Mesodermal cell (in vitro differentiated cells): ENCODE results near the gene ASB16.

ENCODE experiments used
- H3K27ac ChIP-seq: 2 replicates; pipeline ENCODE4 v1.7.0; 2013; ENCODE audit warnings: mild to moderate bottlenecking, low read depth, low read length, moderate library complexity; ENCODE audit not compliant: severe bottlenecking
- H3K36me3 ChIP-seq: 2 replicates; pipeline ENCODE4 v1.7.1; 2013; ENCODE audit warnings: mild to moderate bottlenecking, low read length, moderate library complexity; ENCODE audit not compliant: control insufficient read depth, insufficient read depth
- H3K4me1 ChIP-seq: one replicate; pipeline ENCODE4 v1.7.1; 2013; ENCODE audit warnings: mild to moderate bottlenecking, low read length; ENCODE audit not compliant: insufficient read depth, control insufficient read depth, poor library complexity, severe bottlenecking
- H3K4me3 ChIP-seq: 2 replicates; pipeline ENCODE4 v1.7.0; 2013; ENCODE audit warnings: low read length, control low read depth, mild to moderate bottlenecking; ENCODE audit not compliant: insufficient read depth, poor library complexity, severe bottlenecking; ENCODE audit errors: extremely low read depth
- H3K9me3 ChIP-seq: 2 replicates; pipeline ENCODE4 v1.7.1; 2013; ENCODE audit warnings: mild to moderate bottlenecking, low read length, moderate library complexity; ENCODE audit not compliant: control insufficient read depth
- WGBS, 2 experiments: methylation state at CpG; one replicate each; pipeline ENCODE4 v1.1.5; 2013; ENCODE audit warnings: missing lambda C conversion rate in 2 of 2; ENCODE audit not compliant: insufficient coverage in 2 of 2; 5-methylcytosine and 5-hydroxymethylcytosine counted together

The ASB16 gene

DNA sequence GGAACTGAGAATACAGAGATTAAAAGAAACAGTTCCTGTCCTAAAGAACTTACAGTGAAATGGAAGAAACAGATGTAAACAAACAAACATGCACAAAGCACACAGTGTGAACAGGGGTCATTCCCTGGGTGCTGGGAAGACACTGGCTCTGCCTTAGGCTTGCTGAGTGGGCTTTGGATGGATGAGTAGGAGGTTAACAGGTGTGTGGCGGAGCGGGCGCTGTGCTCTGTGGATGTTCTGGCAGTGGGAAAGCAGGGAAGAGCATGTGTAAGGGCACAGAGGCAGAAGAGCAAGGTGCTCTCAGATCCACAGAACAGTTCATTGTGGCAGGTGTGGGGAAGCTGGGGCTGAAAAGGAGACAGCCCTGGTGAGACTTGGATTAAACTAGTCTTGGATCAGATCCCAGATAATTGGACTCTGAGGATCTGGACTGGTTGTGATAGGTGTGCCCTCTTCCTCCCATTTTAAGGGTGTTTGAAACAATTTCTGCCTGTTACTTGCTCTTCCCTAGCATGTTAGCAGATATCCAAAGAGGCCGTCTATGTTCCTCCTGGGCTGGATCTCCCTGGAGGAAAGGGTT lies 20.7 kb upstream of the ASB16 start:
- 94 to 100% methylated on average over 3 of the region's 4 CpGs for whole genome bisulfite sequencing, 2 experiments

DNA sequence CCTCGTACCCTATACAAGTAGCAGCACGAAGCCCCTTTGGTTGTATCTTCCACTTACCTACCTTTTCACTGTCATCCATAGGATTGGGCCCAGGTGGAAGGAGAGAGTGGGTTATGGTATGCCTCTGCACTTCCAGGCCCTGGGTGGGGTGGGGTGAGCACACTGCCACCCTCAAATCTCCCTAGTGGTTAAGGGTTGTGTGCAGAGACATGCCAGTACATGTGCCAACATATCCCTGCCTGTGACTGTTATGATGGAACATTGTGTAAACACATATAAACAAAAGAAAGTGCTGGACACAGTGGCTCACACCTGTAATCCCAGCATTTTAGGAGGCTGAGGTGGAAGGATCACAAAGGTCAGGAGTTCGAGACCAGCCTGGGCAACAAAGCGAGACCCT lies 17.6 kb upstream of the ASB16 start:
- WGBS, 2 experiments, result 100% methylated on average over 2 of the region's 4 CpGs; no CpG with 5 or more reads in 1 of the 2 experiments

More for the DNA sequence above, 20.7 kb upstream of the ASB16 start:
- H3K36me3 ChIP-seq, result peaks cover 86% of the 10 kb centered on the region
- no peaks in the 10 kb centered on the region for H3K9me3 ChIP-seq
- H3K27ac ChIP-seq, result no peak overlapping the region
- H3K4me1 ChIP-seq, result peaks cover 13% of the 10 kb centered on the region
- H3K4me3 ChIP-seq, result no peak overlapping the region

DNA sequence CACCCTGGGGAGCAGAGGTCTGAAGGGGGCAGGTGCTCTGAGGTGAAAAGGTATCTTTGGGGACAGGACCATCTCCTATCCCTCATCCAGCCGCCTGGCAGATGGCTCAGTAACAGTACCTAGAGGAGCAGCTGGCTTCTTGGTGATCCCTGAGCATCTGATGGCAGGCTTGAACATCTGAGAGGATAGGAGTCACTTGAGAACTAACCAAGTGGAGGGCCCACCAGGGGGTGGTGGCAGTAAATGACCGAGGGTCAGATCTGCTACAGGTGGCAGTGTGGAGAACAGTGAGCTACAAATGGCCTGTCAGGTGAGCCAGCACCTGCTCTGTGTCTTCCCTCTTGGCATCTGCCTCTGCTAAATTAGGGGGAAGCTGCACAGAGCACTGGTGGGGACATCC lies 15.0 kb upstream of the ASB16 start:
- Histone ChIP-seq H3K27ac (no peak overlapping the region), H3K4me3 (no peak overlapping the region), H3K4me1 (peaks cover 6% of the 10 kb centered on the region), H3K9me3 (no peaks in the 10 kb centered on the region), H3K36me3 (peaks cover 73% of the 10 kb centered on the region)
- WGBS, 2 experiments, result 93 to 100% methylated on average over 2 of the region's 2 CpGs

More for the DNA sequence above, 17.6 kb upstream of the ASB16 start:
- Histone ChIP-seq H3K4me3 (no peak overlapping the region), H3K27ac (no peak overlapping the region), H3K4me1 (no peaks in the 10 kb centered on the region), H3K9me3 (no peaks in the 10 kb centered on the region), H3K36me3 (peaks cover 72% of the 10 kb centered on the region)

DNA sequence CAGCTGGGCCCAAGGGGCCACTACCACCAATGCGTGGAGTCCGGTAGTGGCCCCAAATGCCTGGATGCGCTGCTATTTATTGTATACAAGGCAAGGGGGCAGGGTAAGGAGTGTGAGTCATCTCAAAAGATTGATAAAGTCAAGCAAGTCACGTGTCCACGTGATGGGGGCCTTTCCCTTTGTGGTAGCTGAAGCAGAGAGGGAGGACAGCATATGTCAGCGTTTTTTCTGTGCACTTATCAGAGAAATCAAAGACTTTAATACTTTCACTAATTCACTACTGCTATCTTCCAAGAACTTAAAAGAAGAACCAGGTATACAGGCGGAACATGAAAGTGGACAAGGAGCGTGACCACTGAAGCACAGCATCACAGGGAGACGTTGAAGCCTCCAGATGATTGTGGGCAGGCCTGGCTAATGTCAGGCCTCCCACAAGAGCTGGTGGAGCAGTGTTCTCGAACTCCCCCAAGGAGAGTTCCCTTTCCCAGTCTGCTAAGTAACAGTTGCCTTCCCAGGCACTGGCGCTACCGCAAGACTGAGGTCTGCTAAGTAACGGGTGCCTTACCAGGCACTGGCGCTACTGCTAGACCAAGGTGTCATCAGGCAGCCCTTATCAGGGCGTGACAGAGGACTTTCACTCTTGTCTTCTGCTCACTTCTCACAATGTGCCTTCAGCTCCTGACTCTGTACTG lies 10.8 kb upstream of the ASB16 start:
- Histone ChIP-seq H3K9me3 (no peaks in the 10 kb centered on the region), H3K4me1 (peaks cover 6% of the 10 kb centered on the region), H3K4me3 (no peak overlapping the region), H3K36me3 (peaks cover 74% of the 10 kb centered on the region), H3K27ac (peak overlapping the region; percentile 49)
- WGBS, 2 experiments, result 94 to 96% methylated on average over 15 of the region's 15 CpGs

DNA sequence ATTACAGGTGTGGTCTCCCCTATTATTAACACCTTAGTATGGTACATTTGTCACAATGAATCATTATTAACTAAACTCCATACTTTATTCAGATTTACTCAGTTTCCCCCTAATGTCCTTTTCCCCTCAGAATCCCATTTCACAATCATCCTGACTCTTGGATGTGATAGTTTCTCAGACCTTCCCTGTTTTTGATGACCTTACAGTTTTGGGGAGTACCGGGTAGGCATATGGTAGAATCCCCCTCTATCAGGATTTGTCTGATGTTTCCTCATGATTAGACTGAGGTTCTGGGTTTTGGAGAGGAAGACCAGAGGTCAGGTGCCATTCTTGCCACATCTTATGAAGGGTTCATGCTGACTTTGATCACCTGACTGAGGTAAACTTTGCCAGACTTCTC lies 6.0 kb upstream of the ASB16 start:
- Histone ChIP-seq H3K9me3 (no peaks in the 10 kb centered on the region), H3K4me1 (no peaks in the 10 kb centered on the region), H3K4me3 (no peak overlapping the region), H3K27ac (no peak overlapping the region), H3K36me3 (peaks cover 45% of the 10 kb centered on the region)
- no CpG with 5 or more reads among the region's 1 CpG for WGBS, 2 experiments

DNA sequence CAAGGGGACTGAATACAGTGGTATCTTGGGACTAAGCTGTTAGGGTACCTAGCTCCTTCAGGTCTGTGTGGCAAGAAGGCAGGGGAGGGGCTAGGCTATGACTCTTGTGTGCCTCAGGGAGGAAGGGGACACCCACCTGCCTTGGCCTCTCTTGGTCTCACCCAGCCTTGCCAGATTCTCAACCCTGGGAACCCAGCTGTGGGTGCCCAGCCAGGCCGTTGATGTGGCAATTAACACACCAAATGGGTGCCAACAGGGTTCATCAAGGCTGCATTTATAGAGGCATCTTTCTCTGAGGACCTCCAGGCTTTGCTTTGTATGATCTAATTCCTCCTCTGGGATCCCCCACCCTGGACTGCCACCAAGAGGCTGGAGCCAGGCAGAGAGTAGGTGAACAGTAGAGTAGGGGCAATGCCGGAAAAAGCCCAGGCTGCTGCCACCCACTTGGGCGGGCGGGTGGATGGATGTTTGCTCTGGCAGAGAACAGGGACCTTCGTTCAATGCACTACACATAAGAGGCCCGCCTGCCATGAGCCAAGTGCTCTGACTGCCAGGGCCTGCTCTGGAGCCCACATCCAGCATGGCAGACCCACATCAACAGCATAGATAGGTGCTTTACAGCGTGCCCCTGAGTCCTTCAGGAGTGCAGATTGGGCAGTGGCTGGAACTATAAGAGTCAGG lies 3.2 kb upstream of the ASB16 start:
- Histone ChIP-seq H3K4me3 (no peak overlapping the region), H3K36me3 (peaks cover 16% of the 10 kb centered on the region), H3K9me3 (no peaks in the 10 kb centered on the region), H3K4me1 (peaks cover 17% of the 10 kb centered on the region), H3K27ac (no peak overlapping the region)
- WGBS, 2 experiments, result 97 to 98% methylated on average over 4 to 7 of the region's 7 CpGs

DNA sequence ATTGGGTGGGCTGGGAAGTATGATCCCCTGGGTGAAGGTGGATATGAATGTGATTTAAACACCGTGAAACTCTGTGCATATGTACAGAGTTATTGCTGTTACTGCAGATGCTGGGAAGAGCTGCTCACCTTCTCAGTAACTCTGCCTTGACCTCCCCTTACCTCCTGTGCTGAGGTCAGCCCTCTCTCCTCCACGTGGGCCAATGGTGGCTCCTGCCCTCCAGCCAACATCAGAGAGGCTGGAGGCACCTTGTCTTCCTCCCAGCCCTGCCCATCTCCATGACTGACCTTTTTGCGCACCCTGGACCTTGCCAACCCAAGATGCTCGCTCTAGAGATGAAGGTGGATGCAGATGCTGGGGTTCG lies 387 bp upstream of the ASB16 start:
- Histone ChIP-seq H3K36me3 (no peaks in the 10 kb centered on the region), H3K4me3 (no peak overlapping the region), H3K27ac (peak overlapping the region; percentile 71), H3K4me1 (peaks cover 17% of the 10 kb centered on the region), H3K9me3 (no peaks in the 10 kb centered on the region)
- WGBS, 2 experiments, result 87 to 92% methylated on average over 5 of the region's 5 CpGs

DNA sequence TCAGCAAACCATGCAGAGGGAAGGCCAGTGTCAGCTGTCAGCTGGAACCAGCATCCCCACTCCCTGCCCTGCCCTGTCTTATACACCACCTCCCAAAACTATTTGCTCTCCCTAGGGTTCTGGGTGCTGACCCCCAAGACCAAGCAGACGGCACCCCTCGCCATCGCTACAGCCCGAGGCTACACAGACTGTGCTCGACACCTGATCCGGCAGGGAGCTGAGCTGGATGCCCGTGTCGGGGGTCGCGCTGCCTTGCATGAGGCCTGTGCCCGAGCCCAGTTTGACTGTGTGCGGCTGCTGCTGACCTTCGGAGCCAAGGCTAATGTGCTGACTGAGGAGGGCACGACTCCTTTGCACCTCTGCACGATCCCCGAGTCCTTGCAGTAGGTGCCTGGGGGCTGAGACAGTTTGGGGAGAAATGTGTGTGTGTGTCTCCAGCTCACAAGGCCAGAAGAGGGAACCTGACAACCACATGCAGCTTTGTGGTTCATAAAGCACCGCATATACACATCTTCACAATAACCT lies 1.5 kb downstream of the ASB16 start:
- Histone ChIP-seq H3K27ac (no peak overlapping the region), H3K4me3 (no peak overlapping the region), H3K4me1 (peaks cover 17% of the 10 kb centered on the region), H3K36me3 (peaks cover 16% of the 10 kb centered on the region), H3K9me3 (no peaks in the 10 kb centered on the region)
- WGBS, 2 experiments, result 90 to 95% methylated on average over 12 to 14 of the region's 17 CpGs

DNA sequence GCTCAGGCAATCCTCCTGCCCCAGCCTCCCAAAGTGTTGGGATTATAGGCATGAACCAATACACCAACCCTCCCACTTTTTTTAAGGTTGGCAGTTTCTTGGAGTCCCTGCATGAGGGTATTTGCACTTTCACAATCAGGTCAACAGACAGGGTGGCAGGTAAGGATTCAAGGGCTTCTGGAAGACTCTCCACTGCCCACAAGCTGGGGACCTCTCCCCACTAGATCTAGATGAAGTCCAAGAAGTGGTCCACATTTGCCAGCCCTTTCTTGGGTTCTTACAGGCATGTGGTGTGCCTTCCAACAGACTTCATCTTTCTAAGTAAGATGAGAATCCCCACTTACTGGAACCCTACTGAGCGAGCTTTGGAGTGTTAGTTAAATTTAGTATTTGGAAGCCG lies 3.9 kb downstream of the ASB16 start:
- Histone ChIP-seq H3K4me3 (no peak overlapping the region), H3K27ac (no peak overlapping the region), H3K36me3 (peaks cover 29% of the 10 kb centered on the region), H3K9me3 (no peaks in the 10 kb centered on the region), H3K4me1 (peaks cover 17% of the 10 kb centered on the region)
- 89% methylated on average over 1 of the region's 2 CpGs; no CpG with 5 or more reads in 1 of the 2 experiments for WGBS, 2 experiments

DNA sequence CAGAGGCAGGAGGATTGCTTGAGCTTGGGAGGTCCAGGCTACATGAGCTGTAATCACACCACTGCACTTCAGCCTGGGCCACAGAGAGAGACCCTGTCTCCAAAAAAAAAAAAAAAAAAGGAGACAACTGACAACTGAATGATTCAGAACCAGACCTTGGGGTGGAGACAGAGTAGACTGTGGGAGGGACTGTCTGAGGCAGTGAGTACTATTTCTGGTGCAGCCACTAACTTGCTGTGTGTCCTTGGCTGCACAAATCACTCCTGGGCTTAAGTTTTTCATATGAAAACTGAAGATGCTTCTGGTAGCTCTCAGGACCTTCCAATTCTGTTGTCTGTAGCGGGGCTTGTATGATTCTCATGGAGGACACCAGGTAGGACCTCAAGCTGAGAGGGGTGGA lies 5.8 kb downstream of the ASB16 start:
- H3K9me3 ChIP-seq, result no peaks in the 10 kb centered on the region
- no peak overlapping the region for H3K27ac ChIP-seq
- WGBS, 2 experiments, result 92 to 100% methylated on average over 1 of the region's 1 CpG
- H3K36me3 ChIP-seq, result peaks cover 29% of the 10 kb centered on the region
- H3K4me3 ChIP-seq, result no peak overlapping the region
- H3K4me1 ChIP-seq, result no peaks in the 10 kb centered on the region
